ENCODE data around the gene NAALADL2.

- TF ChIP-seq CTCF (IDR thresholded peaks at IDR 0.05; ENCODE audit: insufficient read depth, low read length, poor library complexity, severe bottlenecking) (no peak), EZH2phosphoT487 (conservative IDR thresholded peaks at IDR 0.05; ENCODE audit: low read length) (no peak)
These were observed 46.8 kb upstream of the NAALADL2 start for GRCh38 chr3:174812172-174812862.
